GM23338 (cell line): Measurements from ENCODE around the gene RGMB. TPM values are rescaled to one million over a fixed set of nuclear protein-coding genes. Genes with fewer than 3 reads are reported as not detected.
"Not testable (repeated sequence)": the region's sequence is repeated elsewhere in the genome, so short reads cannot be mapped to it uniquely, and the experiment has no call there.

Source experiments
- ATAC-seq: fragments of 200-7000 bp; cut with Tn5 transposase; 3 replicates; pipeline ENCODE4 v1.9.1; 2020
- DNase-seq: peaks from one replicate; pipeline ENCODE4 v3.0.0-alpha.2; 2015; ENCODE audit warnings: low spot score
- H2AFZ ChIP-seq: fragments of 200-600 bp; sonication (generic); 2 replicates; pipeline ENCODE4 v1.8.0; 2016; ENCODE audit warnings: antibody characterized with exemption, mild to moderate bottlenecking, moderate library complexity
- H3F3A ChIP-seq: fragments of 200-600 bp; sonication (generic); replicated peaks from 2 replicates; pipeline ENCODE4 v1.8.0; 2017; ENCODE audit warnings: antibody characterized with exemption, mixed run types, low read depth
- H3K27ac ChIP-seq: fragments of 200-600 bp; sonication (generic); 2 replicates; pipeline ENCODE4 v1.6.1; 2016; ENCODE audit warnings: low read depth
- H3K27me3 ChIP-seq: fragments of 200-600 bp; sonication (generic); 2 replicates; pipeline ENCODE4 v1.8.0; 2016; ENCODE audit warnings: mild to moderate bottlenecking, mixed run types, moderate library complexity; ENCODE audit not compliant: insufficient read depth
- H3K36me3 ChIP-seq: fragments of 200-600 bp; sonication (generic); 2 replicates; pipeline ENCODE4 v1.8.0; 2016; ENCODE audit warnings: mild to moderate bottlenecking; ENCODE audit not compliant: insufficient read depth
- H3K4me1 ChIP-seq: fragments of 200-600 bp; sonication (generic); 2 replicates; pipeline ENCODE4 v1.8.0; 2016; ENCODE audit warnings: mild to moderate bottlenecking, moderate library complexity; ENCODE audit not compliant: insufficient read depth
- H3K4me2 ChIP-seq: fragments of 200-600 bp; sonication (generic); 2 replicates; pipeline ENCODE4 v1.7.1; 2017; ENCODE audit warnings: mixed run types
- H3K4me3 ChIP-seq: fragments of 200-600 bp; sonication (generic); 2 replicates; pipeline ENCODE4 v1.6.1; 2016; ENCODE audit warnings: mixed run types
- H3K79me2 ChIP-seq: fragments of 200-600 bp; sonication (generic); replicated peaks from 2 replicates; pipeline ENCODE4 v1.8.0; 2017; ENCODE audit warnings: mild to moderate bottlenecking; ENCODE audit not compliant: insufficient read depth
- H3K9me2 ChIP-seq: fragments of 200-600 bp; sonication (generic); 2 replicates; pipeline ENCODE4 v1.8.0; 2017; ENCODE audit not compliant: insufficient read depth
- H4K20me1 ChIP-seq: fragments of 200-600 bp; sonication (generic); replicated peaks from 2 replicates; pipeline ENCODE4 v1.8.0; 2017; ENCODE audit warnings: mild to moderate bottlenecking; ENCODE audit not compliant: insufficient read depth
- H3K27ac Mint-ChIP-seq: 2 replicates; pipeline ENCODE4 v1.8.0; 2020; ENCODE audit warnings: inconsistent platforms, mild to moderate bottlenecking, moderate library complexity, mixed read lengths
- H3K27me3 Mint-ChIP-seq: 3 replicates; pipeline ENCODE4 v1.8.0; 2022; ENCODE audit warnings: low read depth, mild to moderate bottlenecking, moderate library complexity, mixed read lengths, inconsistent platforms; ENCODE audit not compliant: insufficient read depth, poor library complexity
- H3K36me3 Mint-ChIP-seq: 3 replicates; pipeline ENCODE4 v1.8.0; 2021; ENCODE audit warnings: low read depth, mild to moderate bottlenecking, inconsistent platforms, moderate library complexity, mixed read lengths
- H3K4me1 Mint-ChIP-seq: 3 replicates; pipeline ENCODE4 v1.8.0; 2020; ENCODE audit warnings: mild to moderate bottlenecking, inconsistent platforms, mixed read lengths
- H3K4me3 Mint-ChIP-seq: 3 replicates; pipeline ENCODE4 v1.8.0; 2021; ENCODE audit warnings: moderate library complexity, mild to moderate bottlenecking, inconsistent platforms, mixed read lengths
- H3K9me3 Mint-ChIP-seq: 3 replicates; pipeline ENCODE4 v1.8.0; 2020; ENCODE audit warnings: moderate library complexity, mild to moderate bottlenecking, inconsistent platforms, mixed read lengths
- CREB1 ChIP-seq: fragments of 250-450 bp; sonication (Bioruptor Pico); IDR thresholded peaks from 2 replicates; pipeline ENCODE4 v1.5.0; 2020; ENCODE audit warnings: low read depth, mild to moderate bottlenecking, moderate library complexity
- CTCF ChIP-seq, 2 experiments: fragments of 200-600 bp in 1 of 2; sonication (generic) in 1 of 2; conservative IDR thresholded peaks; 2 replicates each; pipeline versions ENCODE4 v1.5.1 to v1.6.1; 2016 to 2017; ENCODE audit warnings: antibody characterized with exemption in 2 of 2, low read depth in 2 of 2, mild to moderate bottlenecking in 2 of 2, moderate library complexity in 1 of 2
- EZH2 ChIP-seq: fragments of 200-600 bp; sonication (generic); IDR thresholded peaks from one replicate; pipeline ENCODE4 v1.8.0; 2017; ENCODE audit warnings: antibody characterized with exemption, mild to moderate bottlenecking, low read depth; ENCODE audit not compliant: unreplicated experiment
- EZH2phosphoT487 ChIP-seq: fragments of 200-600 bp; sonication (generic); IDR thresholded peaks from one replicate; pipeline ENCODE4 v1.8.1; 2018; ENCODE audit warnings: antibody characterized with exemption; ENCODE audit not compliant: unreplicated experiment
- JUNB ChIP-seq: IDR thresholded peaks from one replicate; pipeline ENCODE4 v1.6.1; 2016; ENCODE audit warnings: antibody characterized with exemption; ENCODE audit not compliant: unreplicated experiment
- NANOG ChIP-seq: IDR thresholded peaks from 2 replicates; pipeline ENCODE4 v1.6.1; 2016; ENCODE audit warnings: antibody characterized with exemption, borderline replicate concordance
- POLR2AphosphoS5 ChIP-seq: IDR thresholded peaks from 2 replicates; pipeline ENCODE4 v1.6.1; 2016; ENCODE audit warnings: antibody characterized with exemption, low read depth
- STAT1 ChIP-seq: IDR thresholded peaks from one replicate; pipeline ENCODE4 v1.6.1; 2016; ENCODE audit warnings: antibody characterized with exemption; ENCODE audit not compliant: unreplicated experiment
- ZNF114 ChIP-seq: fragments of 250-450 bp; sonication (Bioruptor Pico); IDR thresholded peaks from 2 replicates; pipeline ENCODE4 v1.5.0; 2020; ENCODE audit warnings: mild to moderate bottlenecking, moderate library complexity
- ZNF462 ChIP-seq: fragments of 250-450 bp; sonication (Bioruptor Pico); IDR thresholded peaks from 2 replicates; pipeline ENCODE4 v1.5.0; 2020; ENCODE audit warnings: mild to moderate bottlenecking, moderate library complexity
- polyA plus RNA-seq: library from polyadenylated mRNA; unstranded; fragments of >200 nt; fragmentation: Nextera tagmentation; extraction: Ambion mirVana; gene quantifications from 2 replicates; pipeline ENCODE4 v1.2.1, GENCODE V29; 2016
- total RNA-seq: library from RNA; depleted of rRNA; stranded (reverse); fragments of >200 nt; shearing (Covaris generic); gene quantifications from 2 replicates; pipeline ENCODE4 v1.2.3, GENCODE V29; 2014

The RGMB gene
- total and polyA plus RNA-seq, 2 experiments from 2014 or later, result 21.7 to 34.3 TPM

GRCh38 chr5:98736753-98737152, 36.7 kb upstream of the RGMB start:
- H3K4me2 ChIP-seq, result no peak overlapping the region
- no peak overlapping the region for H2AFZ ChIP-seq
- H3K4me1 Mint-ChIP-seq, result peaks cover under 1% of the 10 kb centered on the region; the same call in 1 of the 3 replicates
- H3K27me3 Mint-ChIP-seq, result peaks cover 2% of the 10 kb centered on the region
- ATAC-seq, result no peak
- H3K27ac Mint-ChIP-seq, result no peak overlapping the region
- H3K27ac ChIP-seq, result no peak overlapping the region
- no peaks in the 10 kb centered on the region for H3F3A ChIP-seq
- H3K9me3 Mint-ChIP-seq, result peaks cover 29% of the 10 kb centered on the region
- H3K9me2 ChIP-seq, result no peaks in the 10 kb centered on the region
- H3K4me1 ChIP-seq, result no peaks in the 10 kb centered on the region
- no peaks in the 10 kb centered on the region for H3K27me3 ChIP-seq
- TF ChIP-seq NANOG (no peak), JUNB (no peak), POLR2AphosphoS5 (no peak), CREB1 (no peak), CTCF (conservative IDR thresholded peaks at IDR 0.05; ENCODE audit: low read depth in 2 of 2) (no peak), EZH2phosphoT487 (no peak), STAT1 (no peak), ZNF462 (CRISPR knock-in tag) (no peak), EZH2 (no peak), ZNF114 (CRISPR knock-in tag) (no peak)
- peaks cover 19% of the 10 kb centered on the region for H3K36me3 Mint-ChIP-seq
- H3K79me2 ChIP-seq, result no peaks in the 10 kb centered on the region
- H3K4me3 Mint-ChIP-seq, result no peak overlapping the region
- no peaks in the 10 kb centered on the region for H4K20me1 ChIP-seq
- DNase-seq, result no peak
- H3K4me3 ChIP-seq, result no peak overlapping the region
- H3K36me3 ChIP-seq, result no peaks in the 10 kb centered on the region

DNA sequence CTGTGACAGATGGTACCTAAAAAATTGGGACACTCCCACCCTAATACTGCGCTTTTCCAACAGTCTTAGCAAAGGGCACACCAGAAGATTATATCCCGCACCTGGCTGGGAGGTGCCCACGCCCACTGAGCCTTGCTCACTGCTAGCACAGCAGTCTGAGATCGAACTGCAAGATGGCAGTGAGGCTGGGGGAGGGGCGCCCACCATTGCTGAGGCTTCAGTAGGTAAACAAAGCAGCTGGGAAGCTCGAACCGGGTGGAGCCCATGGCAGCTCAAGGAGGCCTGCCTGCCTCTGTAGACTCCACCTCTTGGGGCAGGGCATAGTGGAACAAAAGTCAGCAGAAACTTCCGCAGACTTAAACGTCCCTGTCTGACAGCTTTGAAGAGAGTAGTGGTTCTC, 36.0 kb upstream of the RGMB start:
- not testable (repeated sequence) for DNase-seq, H2AFZ ChIP-seq, H3K27ac ChIP-seq, H4K20me1 ChIP-seq, H3K9me2 ChIP-seq, H3K4me1 Mint-ChIP-seq, H3K4me2 ChIP-seq, H3K4me3 Mint-ChIP-seq, H3K27ac Mint-ChIP-seq, H3K27me3 ChIP-seq, H3K27me3 Mint-ChIP-seq, H3K79me2 ChIP-seq, ATAC-seq, H3K4me3 ChIP-seq, H3K36me3 ChIP-seq, H3F3A ChIP-seq, H3K4me1 ChIP-seq
- Mint-ChIP-seq H3K9me3 (peaks cover 29% of the 10 kb centered on the region), H3K36me3 (peaks cover 19% of the 10 kb centered on the region)

DNA sequence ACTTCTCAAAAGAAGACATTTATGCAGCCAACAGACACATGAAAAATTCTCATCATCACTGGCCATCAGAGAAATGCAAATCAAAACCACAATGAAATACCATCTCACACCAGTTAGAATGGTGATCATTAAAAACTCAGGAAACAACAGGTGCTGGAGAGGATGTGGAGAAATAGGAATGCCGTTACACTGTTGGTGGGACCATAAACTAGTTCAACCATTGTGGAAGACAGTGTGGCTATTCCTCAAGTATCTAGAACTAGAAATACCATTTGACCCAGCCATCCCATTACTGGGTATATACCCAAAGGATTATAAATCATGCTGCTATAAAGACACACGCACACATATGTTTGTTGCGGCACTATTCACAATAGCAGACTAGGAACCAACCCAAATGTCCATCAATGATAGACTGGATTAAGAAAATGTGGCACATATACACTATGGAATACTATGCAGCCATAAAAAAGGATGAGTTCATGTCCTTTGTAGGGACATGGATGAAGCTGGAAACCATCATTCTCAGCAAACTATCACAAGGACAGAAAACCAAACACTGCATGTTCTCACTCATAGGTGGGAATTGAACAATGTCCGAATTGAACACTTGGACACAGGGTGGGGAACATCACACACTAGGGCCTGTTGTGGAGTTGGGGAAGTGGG, 34.8 kb upstream of the RGMB start:
- H3K4me1 ChIP-seq, H3K27me3 Mint-ChIP-seq, H3K27ac Mint-ChIP-seq, H3K4me1 Mint-ChIP-seq, ATAC-seq, H3K27me3 ChIP-seq, H3K4me2 ChIP-seq, H3F3A ChIP-seq, H3K36me3 ChIP-seq, H3K79me2 ChIP-seq, H3K4me3 ChIP-seq, DNase-seq, H3K27ac ChIP-seq, H4K20me1 ChIP-seq, H3K9me2 ChIP-seq, H3K4me3 Mint-ChIP-seq, H2AFZ ChIP-seq: not testable (repeated sequence)
- peaks cover 19% of the 10 kb centered on the region for H3K36me3 Mint-ChIP-seq
- peaks cover 29% of the 10 kb centered on the region for H3K9me3 Mint-ChIP-seq
